Measurements from ENCODE around the gene RASAL2. TPM values are rescaled to one million over a fixed set of nuclear protein-coding genes. Genes with fewer than 3 reads are reported as not detected.

The RASAL2 gene
- total RNA-seq, 1 experiment from 2014 or later = 32.4 TPM

DNA sequence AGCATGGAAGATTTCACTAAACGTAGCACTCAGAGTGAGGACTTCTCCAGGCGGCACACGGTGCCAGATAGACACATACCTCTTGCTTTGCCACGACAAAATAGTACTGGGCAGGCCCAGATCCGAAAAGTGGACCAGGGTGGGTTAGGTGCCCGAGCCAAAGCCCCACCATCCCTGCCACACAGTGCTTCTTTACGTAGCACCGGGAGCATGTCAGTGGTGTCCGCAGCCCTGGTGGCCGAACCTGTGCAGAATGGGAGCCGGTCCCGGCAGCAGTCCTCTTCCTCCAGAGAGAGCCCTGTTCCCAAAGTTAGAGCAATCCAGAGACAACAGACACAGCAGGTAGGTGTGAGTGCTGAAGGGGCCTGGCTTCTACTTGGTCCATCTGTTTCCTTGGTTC lies 364.3 kb downstream of the RASAL2 start:
- no peaks in the 10 kb centered on the region for H3K27me3 Mint-ChIP-seq (ENCODE audit: unreplicated experiment)
- intact Hi-C loops (cut with micrococcal nuclease; ENCODE audit: unreplicated experiment) = no loop called here
- BruUV-seq (replicated peaks) = no TSS peak

DNA sequence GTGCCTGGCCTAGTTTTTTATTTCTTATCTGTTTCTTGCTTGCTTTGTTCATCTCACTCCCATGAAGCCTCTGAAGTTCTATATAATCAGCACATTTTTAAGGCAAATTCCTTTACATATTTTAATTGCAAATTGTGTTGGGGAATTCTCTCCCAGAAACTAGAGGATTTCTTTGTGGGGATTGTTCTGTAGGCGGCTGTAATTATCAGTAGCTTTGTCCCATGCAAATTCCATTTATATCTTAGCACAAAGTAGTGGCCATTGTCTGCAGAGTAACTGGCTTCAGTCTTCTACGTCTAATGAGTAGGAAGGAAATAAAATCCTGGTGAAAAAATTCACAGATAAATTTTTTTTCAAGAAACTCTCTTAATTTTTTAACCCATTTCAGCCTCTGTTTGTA lies 367.2 kb downstream of the RASAL2 start:
- no peak for DNase-seq
- Mint-ChIP-seq H3K9me3 (ENCODE audit: low read depth, unreplicated experiment) (no peaks in the 10 kb centered on the region), H3K36me3 (ENCODE audit: insufficient read depth, unreplicated experiment) (no peaks in the 10 kb centered on the region), H3K27me3 (ENCODE audit: unreplicated experiment) (no peaks in the 10 kb centered on the region), H3K4me1 (ENCODE audit: low read depth, unreplicated experiment) (peaks cover 9% of the 10 kb centered on the region), H3K27ac (ENCODE audit: unreplicated experiment) (peak overlapping the region; percentile 36), H3K4me3 (ENCODE audit: low read depth, unreplicated experiment) (no peak overlapping the region)
- no TSS peak for BruUV-seq (replicated peaks)
- intact Hi-C loops (cut with micrococcal nuclease; ENCODE audit: unreplicated experiment) = loop anchor here (5.0 kb wide), 1 partner anchor 149 kb away; no protein-coding TSS in a partner anchor
- TF ChIP-seq, protein P1, sequence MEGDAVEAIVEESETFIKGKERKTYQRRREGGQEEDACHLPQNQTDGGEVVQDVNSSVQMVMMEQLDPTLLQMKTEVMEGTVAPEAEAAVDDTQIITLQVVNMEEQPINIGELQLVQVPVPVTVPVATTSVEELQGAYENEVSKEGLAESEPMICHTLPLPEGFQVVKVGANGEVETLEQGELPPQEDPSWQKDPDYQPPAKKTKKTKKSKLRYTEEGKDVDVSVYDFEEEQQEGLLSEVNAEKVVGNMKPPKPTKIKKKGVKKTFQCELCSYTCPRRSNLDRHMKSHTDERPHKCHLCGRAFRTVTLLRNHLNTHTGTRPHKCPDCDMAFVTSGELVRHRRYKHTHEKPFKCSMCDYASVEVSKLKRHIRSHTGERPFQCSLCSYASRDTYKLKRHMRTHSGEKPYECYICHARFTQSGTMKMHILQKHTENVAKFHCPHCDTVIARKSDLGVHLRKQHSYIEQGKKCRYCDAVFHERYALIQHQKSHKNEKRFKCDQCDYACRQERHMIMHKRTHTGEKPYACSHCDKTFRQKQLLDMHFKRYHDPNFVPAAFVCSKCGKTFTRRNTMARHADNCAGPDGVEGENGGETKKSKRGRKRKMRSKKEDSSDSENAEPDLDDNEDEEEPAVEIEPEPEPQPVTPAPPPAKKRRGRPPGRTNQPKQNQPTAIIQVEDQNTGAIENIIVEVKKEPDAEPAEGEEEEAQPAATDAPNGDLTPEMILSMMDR (IDR thresholded peaks at IDR 0.05; ENCODE audit: unreplicated experiment) = no peak
- CTCF ChIA-PET = interaction anchor here (0.5 kb wide), 1 partner anchor 82 kb away, joined by 5 read pairs; no protein-coding TSS in a partner anchor

More for the DNA sequence above, 364.3 kb downstream of the RASAL2 start:
- DNase-seq = no peak
- Mint-ChIP-seq H3K4me3 (ENCODE audit: low read depth, unreplicated experiment) (no peak overlapping the region), H3K4me1 (ENCODE audit: low read depth, unreplicated experiment) (peaks cover 9% of the 10 kb centered on the region), H3K27ac (ENCODE audit: unreplicated experiment) (no peak overlapping the region), H3K9me3 (ENCODE audit: low read depth, unreplicated experiment) (no peaks in the 10 kb centered on the region), H3K36me3 (ENCODE audit: insufficient read depth, unreplicated experiment) (no peaks in the 10 kb centered on the region)
- TF ChIP-seq, protein P1 (IDR thresholded peaks at IDR 0.05; ENCODE audit: unreplicated experiment) = no peak
- CTCF ChIA-PET = no interaction called here

DNA sequence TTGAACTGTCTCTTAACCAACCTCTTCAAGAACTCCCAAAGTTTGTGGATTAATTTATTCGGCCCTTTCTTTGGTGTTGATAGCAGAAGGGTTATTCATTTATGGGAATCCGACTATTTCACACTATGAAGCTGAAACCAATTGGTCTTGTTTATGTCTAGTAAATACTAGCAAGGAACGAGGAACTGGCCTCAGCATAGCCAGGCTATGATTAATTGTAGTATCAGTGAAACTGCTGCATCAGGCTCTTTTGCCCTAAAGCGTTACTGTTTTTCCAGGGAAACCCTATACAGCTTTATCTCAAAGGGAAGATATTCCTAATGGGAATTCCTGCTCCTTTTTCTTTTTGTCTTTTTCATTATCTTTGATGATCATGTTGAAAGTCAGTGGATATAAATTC lies 367.8 kb downstream of the RASAL2 start:
- H3K36me3 Mint-ChIP-seq (ENCODE audit: insufficient read depth, unreplicated experiment) = no peaks in the 10 kb centered on the region
- peaks cover 9% of the 10 kb centered on the region for H3K4me1 Mint-ChIP-seq (ENCODE audit: low read depth, unreplicated experiment)
- no peak overlapping the region for H3K4me3 Mint-ChIP-seq (ENCODE audit: low read depth, unreplicated experiment)
- TF ChIP-seq, protein P1 (IDR thresholded peaks at IDR 0.05; ENCODE audit: unreplicated experiment) = no peak
- H3K27me3 Mint-ChIP-seq (ENCODE audit: unreplicated experiment) = no peaks in the 10 kb centered on the region
- no peaks in the 10 kb centered on the region for H3K9me3 Mint-ChIP-seq (ENCODE audit: low read depth, unreplicated experiment)
- CTCF ChIA-PET = interaction anchor here (0.5 kb wide), 1 partner anchor 81 kb away, joined by 5 read pairs; no protein-coding TSS in a partner anchor
- intact Hi-C loops (cut with micrococcal nuclease; ENCODE audit: unreplicated experiment) = loop anchor here (5.0 kb wide), 1 partner anchor 149 kb away; no protein-coding TSS in a partner anchor
- BruUV-seq (replicated peaks) = no TSS peak
- DNase-seq = no peak
- H3K27ac Mint-ChIP-seq (ENCODE audit: unreplicated experiment) = peak overlapping the region; percentile 36

DNA sequence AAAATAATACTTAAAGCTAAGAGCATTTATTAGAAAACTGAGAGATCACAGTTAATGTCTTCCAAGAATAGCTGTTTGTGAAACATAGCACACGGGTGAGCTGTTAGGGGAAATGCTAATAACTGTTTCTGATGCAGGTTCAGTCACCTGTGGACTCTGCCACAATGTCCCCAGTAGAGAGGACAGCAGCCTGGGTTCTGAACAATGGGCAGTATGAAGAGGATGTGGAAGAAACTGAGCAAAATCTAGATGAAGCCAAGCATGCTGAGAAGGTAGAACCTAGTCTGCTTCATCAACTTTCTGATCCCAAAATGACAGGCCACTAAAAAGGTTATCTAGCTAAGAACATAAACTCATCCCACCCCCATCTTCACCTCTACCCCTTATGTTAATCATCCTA lies 370.2 kb downstream of the RASAL2 start:
- Mint-ChIP-seq H3K9me3 (ENCODE audit: low read depth, unreplicated experiment) (no peaks in the 10 kb centered on the region), H3K36me3 (ENCODE audit: insufficient read depth, unreplicated experiment) (no peaks in the 10 kb centered on the region), H3K27ac (ENCODE audit: unreplicated experiment) (no peak overlapping the region), H3K27me3 (ENCODE audit: unreplicated experiment) (no peaks in the 10 kb centered on the region), H3K4me3 (ENCODE audit: low read depth, unreplicated experiment) (no peak overlapping the region), H3K4me1 (ENCODE audit: low read depth, unreplicated experiment) (peaks cover 9% of the 10 kb centered on the region)
- CTCF ChIA-PET = interaction anchor here (0.6 to 0.7 kb wide), 3 partner anchors 144 to 1074 kb away, joined by 3 to 6 read pairs (median 3); no protein-coding TSS in a partner anchor
- no peak for DNase-seq
- TF ChIP-seq, protein P1 (IDR thresholded peaks at IDR 0.05; ENCODE audit: unreplicated experiment) = no peak
- no TSS peak for BruUV-seq (replicated peaks)
- intact Hi-C loops (cut with micrococcal nuclease; ENCODE audit: unreplicated experiment) = loop anchor here (5.0 kb wide), 1 partner anchor 152 kb away; no protein-coding TSS in a partner anchor
